ENCODE results near the gene SULT4A1. TPM values are rescaled to one million over a fixed set of nuclear protein-coding genes. Genes with fewer than 3 reads are reported as not detected.

SULT4A1 gene
- total RNA-seq, 4 donors from 2014 or later: 2.1 TPM; not detected in 3

DNA sequence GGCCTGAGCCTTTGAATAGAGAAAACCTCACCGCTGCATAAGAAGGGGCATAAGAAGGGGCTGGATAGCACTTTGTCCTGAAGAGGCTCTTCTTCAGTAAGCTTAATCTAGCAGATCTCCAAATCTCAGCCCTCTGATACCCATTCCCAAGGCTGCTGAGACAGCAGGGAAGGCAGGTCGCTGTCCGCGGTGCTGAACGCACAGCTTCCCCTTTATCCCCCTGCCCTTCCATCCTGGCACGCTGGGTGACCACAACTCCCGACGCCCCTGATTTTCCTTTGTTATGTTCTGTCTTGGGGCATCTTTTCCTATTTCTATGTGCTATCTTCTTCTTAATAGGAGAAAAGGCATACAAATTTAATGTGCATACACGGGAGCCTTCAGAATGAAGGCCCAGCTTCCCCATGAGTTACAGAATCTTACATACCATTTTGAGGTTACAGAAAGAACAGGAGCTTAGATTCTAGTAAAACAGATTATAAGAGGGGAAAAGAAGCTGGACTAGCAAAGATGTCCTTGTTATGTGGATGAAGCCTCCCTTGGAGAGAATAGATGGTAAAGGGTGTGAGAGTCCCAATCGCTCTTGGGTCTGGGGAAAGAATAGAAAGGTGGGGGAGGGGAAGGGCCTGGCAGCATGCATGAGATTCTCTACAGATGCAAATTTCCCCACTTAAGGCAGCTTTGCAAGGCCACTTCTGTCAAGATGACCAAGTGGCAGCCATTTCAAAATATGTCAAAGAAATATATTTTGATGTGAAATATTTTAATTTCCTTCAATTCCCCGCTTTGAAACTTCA is 5.7 kb upstream of the SULT4A1 start:
- Histone ChIP-seq H3K4me3 (no peak overlapping the region), H3K4me1 (no peaks in the 10 kb centered on the region), H3K36me3 (no peaks in the 10 kb centered on the region), H3K27ac (no peak overlapping the region), H3K27me3 (no peaks in the 10 kb centered on the region), H3K9me3 (no peaks in the 10 kb centered on the region)
- intact Hi-C loops (cut with DNase I; ENCODE audit: low total_unique reads): no loop called here
- no peak for TF ChIP-seq POLR2A (IDR thresholded peaks at IDR 0.05)
- DNase-seq: no peak

GRCh38 chr22:43862882-43863202 is 529 bp upstream of the SULT4A1 start:
- Histone ChIP-seq H3K36me3 (no peaks in the 10 kb centered on the region), H3K27me3 (peaks cover 0 to 4% of the 10 kb centered on the region in 2 donors), H3K4me1 (no peaks in the 10 kb centered on the region), H3K9me3 (no peaks in the 10 kb centered on the region), H3K4me3 (no peak overlapping the region), H3K27ac (no peak overlapping the region)
- DNase-seq: no peak
- intact Hi-C loops (cut with DNase I; ENCODE audit: low total_unique reads): no loop called here
- TF ChIP-seq CTCF (IDR thresholded peaks at IDR 0.05) (no peak), POLR2A (IDR thresholded peaks at IDR 0.05) (no peak)

GRCh38 chr22:43861529-43861928 is 784 bp downstream of the SULT4A1 start:
- no peaks in the 10 kb centered on the region for H3K9me3 ChIP-seq

DNA sequence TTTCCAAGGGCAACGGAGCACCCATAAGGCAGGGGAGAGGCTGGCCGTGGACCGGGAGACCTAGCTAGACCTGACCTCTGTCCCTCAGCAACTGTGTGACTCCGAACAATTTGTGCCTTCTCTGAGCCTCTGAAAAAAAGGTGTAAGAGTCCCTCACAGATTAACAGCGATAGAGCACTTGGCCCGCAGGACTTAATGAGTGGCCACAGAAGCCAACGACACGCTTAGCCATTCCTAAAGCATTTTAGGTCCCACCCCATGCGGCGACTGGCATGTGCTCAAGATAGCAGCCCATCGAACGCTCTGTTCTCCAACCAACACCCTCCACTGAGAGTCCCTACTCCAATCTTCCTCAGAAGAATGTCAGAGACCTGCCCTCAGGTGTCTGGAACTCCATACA is 1.5 kb downstream of the SULT4A1 start:
- Histone ChIP-seq H3K27me3 (peaks cover 0 to 4% of the 10 kb centered on the region in 2 donors), H3K36me3 (no peaks in the 10 kb centered on the region), H3K4me3 (no peak overlapping the region), H3K9me3 (no peaks in the 10 kb centered on the region), H3K4me1 (no peaks in the 10 kb centered on the region), H3K27ac (no peak overlapping the region)
- TF ChIP-seq CTCF (IDR thresholded peaks at IDR 0.05): no peak
- TF ChIP-seq POLR2A (IDR thresholded peaks at IDR 0.05): no peak
- DNase-seq: no peak
- intact Hi-C loops (cut with DNase I; ENCODE audit: low total_unique reads): no loop called here

More at GRCh38 chr22:43861529-43861928, 784 bp downstream of the SULT4A1 start:
- DNase-seq: no peak
- Histone ChIP-seq H3K36me3 (no peaks in the 10 kb centered on the region), H3K27me3 (peaks cover 0 to 4% of the 10 kb centered on the region in 2 donors), H3K4me1 (no peaks in the 10 kb centered on the region), H3K4me3 (no peak overlapping the region), H3K27ac (no peak overlapping the region)
- intact Hi-C loops (cut with DNase I; ENCODE audit: low total_unique reads): no loop called here
- TF ChIP-seq POLR2A (IDR thresholded peaks at IDR 0.05): no peak
- TF ChIP-seq CTCF (IDR thresholded peaks at IDR 0.05): no peak

GRCh38 chr22:43860126-43860525 is 2.2 kb downstream of the SULT4A1 start:
- H3K27me3 ChIP-seq: peaks cover 0 to 4% of the 10 kb centered on the region in 2 donors
- intact Hi-C loops (cut with DNase I; ENCODE audit: low total_unique reads): no loop called here
- H3K4me1 ChIP-seq: no peaks in the 10 kb centered on the region
- H3K27ac ChIP-seq: no peak overlapping the region
- no peak overlapping the region for H3K4me3 ChIP-seq
- H3K9me3 ChIP-seq: no peaks in the 10 kb centered on the region
- DNase-seq: no peak
- H3K36me3 ChIP-seq: no peaks in the 10 kb centered on the region
- no peak for TF ChIP-seq POLR2A (IDR thresholded peaks at IDR 0.05)
- no peak for TF ChIP-seq CTCF (IDR thresholded peaks at IDR 0.05)
